DMS114 treated with DMSO at 0.1 percent for 48 hours (cell line): ENCODE measurements around the gene CABLES2.

ENCODE experiments used
- DNase-seq: peaks from one replicate; lab custom pipeline; 2025; ENCODE audit not compliant: unreplicated experiment; lab: John Stamatoyannopoulos, UW

The CABLES2 gene

GRCh38 chr20:62419759-62420158 lies 12.7 kb upstream of the CABLES2 start:
- DNase-seq: no peak

GRCh38 chr20:62418709-62419487 lies 11.8 kb upstream of the CABLES2 start:
- no peak for DNase-seq

- no peak for DNase-seq
These were observed 11.1 kb upstream of the CABLES2 start for GRCh38 chr20:62417981-62418708.

GRCh38 chr20:62416651-62417637 lies 9.9 kb upstream of the CABLES2 start:
- DNase-seq: no peak

- no peak for DNase-seq
These were observed 8.4 kb upstream of the CABLES2 start for GRCh38 chr20:62415354-62416111.

GRCh38 chr20:62413896-62414481 lies 6.9 kb upstream of the CABLES2 start:
- no peak for DNase-seq

GRCh38 chr20:62413025-62413570 lies 6.0 kb upstream of the CABLES2 start:
- no peak for DNase-seq

GRCh38 chr20:62412194-62413024 lies 5.3 kb upstream of the CABLES2 start:
- DNase-seq: no peak

- no peak for DNase-seq
These were observed 4.6 kb upstream of the CABLES2 start for GRCh38 chr20:62411479-62412193.

GRCh38 chr20:62410746-62411478 lies 3.8 kb upstream of the CABLES2 start:
- DNase-seq: no peak

- peak; percentile 18 for DNase-seq
These were observed 3.1 kb upstream of the CABLES2 start for GRCh38 chr20:62409931-62410745.

- DNase-seq: no peak
These were observed 2.2 kb upstream of the CABLES2 start for GRCh38 chr20:62409086-62409853.

GRCh38 chr20:62408640-62409039 lies 1.6 kb upstream of the CABLES2 start:
- DNase-seq: no peak

- DNase-seq: no peak
These were observed 970 bp upstream of the CABLES2 start for GRCh38 chr20:62408055-62408454.

GRCh38 chr20:62406635-62407176 lies 379 bp downstream of the CABLES2 start:
- DNase-seq: no peak
